SH-SY5Y (cell line): ENCODE measurements around the gene SOWAHA.

Experiments used
- GATA2 ChIP-seq: IDR thresholded peaks from 2 replicates; pipeline ENCODE4 v1.6.1; 2011; ENCODE audit warnings: mild to moderate bottlenecking, low read depth, low read length
- GATA3 ChIP-seq: IDR thresholded peaks from 2 replicates; pipeline ENCODE4 v1.6.1; 2011; ENCODE audit warnings: low read depth, mild to moderate bottlenecking, low read length, moderate library complexity

DNA sequence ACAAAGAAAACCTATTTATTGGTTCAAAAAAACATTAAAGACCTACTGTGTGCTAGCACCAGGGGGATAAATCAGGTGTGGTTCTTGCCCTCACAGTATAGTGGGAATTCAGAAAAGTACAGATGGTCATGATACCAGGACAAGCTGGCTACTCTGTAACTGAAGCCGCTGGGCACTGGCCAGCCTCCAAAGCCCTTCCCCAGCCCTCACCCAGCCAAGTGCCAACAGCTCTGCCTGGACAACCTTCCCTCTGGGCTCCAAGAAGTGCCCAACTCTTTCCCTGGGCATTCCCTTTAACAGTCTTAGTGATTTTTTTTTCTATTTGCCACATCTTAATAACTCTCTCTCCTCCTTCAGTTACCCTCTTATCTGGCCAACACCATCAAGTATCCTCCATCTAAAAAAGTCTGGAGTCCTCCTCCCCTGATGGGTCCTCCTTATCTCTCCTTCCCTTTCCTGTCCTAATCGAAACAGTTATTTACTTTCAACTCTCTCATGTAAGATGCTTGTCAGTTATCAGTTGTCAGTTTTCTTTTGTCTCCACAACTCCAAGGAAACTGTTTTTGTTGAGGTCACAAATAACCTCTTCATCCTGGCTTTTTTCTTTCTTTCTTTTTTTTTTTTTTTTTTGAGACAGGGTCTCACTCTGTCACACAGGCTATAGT lies 22.8 kb upstream of the SOWAHA start:
- TF ChIP-seq GATA3, result no peak
- no peak for TF ChIP-seq GATA2
